HT1080 (cell line): Measurements from ENCODE around the gene PPP1R26. TPM values are rescaled to one million over a fixed set of nuclear protein-coding genes. Genes with fewer than 3 reads are reported as not detected.
A peak's percentile ranks its signal among the peaks of the same experiment; 100 is the strongest.

ENCODE experiments used
- DNase-seq: peaks from one replicate; pipeline ENCODE4 v3.0.0-alpha.2; 2015; ENCODE audit warnings: low read depth
- total RNA-seq: library from RNA; depleted of rRNA; stranded (reverse); fragments of >200 nt; shearing (Covaris generic); gene quantifications from 2 replicates; pipeline ENCODE4 v1.2.3, GENCODE V29; 2014

PPP1R26 gene
- total RNA-seq, 1 experiment from 2014 or later: 36.2 TPM

DNA sequence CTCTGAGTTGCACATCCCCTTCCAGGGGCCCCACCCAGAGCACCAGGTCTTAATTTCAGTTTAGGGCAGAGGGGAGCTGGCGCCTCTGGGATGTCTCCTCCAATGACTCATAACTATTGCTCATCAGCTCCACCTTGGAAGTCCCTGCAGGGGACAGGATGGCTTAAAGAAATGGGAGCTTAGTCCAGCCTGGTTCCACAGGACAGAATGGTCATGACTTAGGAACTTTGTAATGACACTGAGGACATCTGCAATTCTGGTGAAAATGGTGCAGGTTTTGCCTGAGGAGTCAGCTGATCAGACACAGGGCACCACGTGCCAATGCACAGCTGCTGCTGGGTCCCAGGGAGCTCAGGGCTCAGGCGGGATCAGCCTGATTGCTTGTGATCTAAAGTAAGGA lies 16.4 kb upstream of the PPP1R26 start:
- DNase-seq: peak; percentile 80

DNA sequence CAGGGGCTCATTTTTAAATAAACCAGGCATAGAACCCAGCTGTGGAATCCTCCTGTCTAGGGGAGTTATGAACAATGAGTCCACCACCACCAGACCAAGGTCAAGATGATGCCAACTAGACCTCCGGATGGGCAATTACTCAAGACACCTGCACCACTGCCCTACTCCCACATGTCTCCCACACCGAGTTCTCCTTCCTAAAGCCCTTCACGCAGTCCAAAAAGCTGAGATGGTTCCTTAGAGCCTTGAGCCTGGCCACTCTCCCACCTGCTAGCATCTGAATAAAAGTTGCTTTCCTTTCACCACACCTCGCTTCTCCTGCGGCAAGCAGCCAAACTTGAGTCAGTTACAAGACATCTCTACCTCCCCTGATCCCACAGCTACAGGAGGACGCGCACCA lies 15.4 kb upstream of the PPP1R26 start:
- DNase-seq: no peak

DNA sequence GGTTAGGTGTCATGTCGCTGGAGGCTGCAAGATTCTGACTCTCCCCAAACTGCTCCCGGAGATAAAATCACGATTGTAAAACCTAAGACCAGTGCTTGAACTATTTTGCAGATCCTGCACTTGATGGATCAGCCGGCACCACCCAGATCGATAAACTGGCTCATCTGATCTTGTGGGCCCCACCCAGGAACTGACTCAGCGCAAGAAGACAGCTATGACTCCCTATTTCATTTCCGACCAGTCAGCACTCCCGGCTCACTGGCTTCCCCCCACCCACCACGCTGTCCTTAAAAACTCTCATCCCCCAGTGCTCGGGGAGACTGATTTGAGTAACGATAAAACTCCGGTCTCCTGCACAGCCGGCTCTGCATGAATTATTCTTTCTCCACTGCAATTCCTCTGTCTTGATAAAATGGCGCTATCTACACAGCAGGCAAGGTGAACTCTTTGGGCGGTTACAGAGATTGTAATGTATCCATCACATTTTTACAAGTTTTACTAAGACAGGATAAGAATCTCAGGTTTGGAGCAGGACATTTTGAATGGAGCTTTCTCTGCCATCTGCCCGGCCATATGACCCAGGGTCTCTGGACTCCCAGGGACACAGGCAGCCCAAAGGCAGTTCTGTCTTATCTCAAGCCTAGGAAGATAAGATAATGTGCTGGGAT lies 10.6 kb upstream of the PPP1R26 start:
- DNase-seq: peak; percentile 89

DNA sequence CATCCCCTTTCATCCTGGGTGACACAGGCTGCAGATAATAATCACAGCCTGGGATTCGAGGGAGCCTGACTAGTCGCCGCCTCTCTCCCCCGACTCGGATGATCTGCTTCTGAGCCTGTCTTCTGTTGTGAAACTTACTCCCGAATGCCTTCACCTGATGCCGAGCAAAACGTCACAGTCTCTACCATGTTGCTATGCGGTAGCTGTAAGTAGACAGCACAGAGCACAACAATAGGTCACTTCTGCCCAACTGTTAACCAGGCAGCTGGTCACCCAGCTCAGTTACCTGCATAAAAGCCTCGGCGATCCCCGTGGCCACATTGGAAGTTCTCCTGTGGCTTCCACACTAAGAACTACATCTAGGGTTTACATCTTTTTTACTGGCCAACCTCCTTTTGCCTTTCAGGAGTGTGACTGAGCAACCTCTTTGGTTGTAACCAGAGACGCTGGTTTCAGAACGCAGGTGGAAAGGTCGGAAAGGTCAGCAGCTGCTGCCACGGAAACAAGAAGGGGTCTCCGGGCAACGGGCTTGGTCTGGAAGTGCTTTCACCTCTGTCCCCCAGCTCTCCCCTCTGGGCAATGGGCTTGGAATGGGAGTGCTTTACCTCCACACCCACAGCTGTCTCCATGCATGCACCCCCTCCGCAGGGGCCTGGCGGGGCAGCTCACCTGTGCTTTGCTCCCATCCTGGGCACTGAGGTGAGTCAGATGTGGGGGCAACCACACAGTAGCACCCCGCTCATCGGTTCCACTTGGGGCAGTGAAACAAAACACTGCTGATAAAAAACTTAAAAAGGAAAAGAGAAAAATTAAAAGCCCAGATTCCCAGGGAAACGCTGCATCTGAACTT lies 7.6 kb upstream of the PPP1R26 start:
- no peak for DNase-seq

DNA sequence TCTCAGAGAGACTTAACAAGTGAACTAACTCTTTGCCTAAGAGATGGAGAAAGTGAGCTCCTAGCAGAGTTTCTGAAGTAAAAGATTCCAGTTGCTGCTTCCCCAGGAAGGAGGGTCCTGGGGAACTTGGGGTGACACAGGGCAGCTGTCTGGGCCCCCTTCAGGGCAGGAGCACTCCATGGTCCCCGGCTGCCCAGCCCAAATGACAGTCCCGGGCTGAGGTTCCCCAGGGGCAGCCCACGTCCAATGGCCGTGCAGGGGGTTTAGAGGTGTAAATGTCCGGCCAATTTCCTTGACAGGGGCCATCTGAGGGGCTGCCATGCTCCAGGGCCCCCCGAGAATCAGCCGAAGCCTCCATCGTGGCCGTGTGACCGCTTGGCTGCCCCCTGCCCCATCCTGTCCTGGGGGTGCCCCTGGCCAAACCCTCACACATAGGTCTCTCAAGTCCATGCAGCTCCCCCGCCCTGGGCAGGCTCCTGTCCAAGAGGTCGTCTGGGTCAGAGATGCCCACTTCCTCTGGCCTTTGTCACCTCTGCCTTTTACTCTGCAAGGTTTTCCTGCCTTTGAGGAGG lies 5.5 kb upstream of the PPP1R26 start:
- no peak for DNase-seq

DNA sequence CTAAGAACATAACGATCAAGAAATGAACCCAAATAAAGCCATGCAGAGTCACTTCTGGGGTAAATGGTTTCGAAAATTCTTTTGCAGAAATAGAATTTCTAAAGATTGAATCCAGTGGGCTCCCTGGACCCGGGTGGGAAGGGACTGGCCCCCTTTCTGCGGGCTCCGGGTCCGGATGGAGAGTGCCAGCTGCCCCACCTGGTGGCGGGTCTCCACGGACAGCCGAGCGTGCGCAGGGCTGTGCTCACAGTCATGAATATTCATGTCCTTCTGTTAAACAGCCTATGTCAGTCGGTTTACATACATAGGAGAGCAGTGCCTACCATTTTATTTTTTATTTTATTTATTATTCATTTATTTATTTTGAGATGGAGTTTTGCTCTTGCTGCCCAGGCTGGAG lies 4.7 kb upstream of the PPP1R26 start:
- no peak for DNase-seq

DNA sequence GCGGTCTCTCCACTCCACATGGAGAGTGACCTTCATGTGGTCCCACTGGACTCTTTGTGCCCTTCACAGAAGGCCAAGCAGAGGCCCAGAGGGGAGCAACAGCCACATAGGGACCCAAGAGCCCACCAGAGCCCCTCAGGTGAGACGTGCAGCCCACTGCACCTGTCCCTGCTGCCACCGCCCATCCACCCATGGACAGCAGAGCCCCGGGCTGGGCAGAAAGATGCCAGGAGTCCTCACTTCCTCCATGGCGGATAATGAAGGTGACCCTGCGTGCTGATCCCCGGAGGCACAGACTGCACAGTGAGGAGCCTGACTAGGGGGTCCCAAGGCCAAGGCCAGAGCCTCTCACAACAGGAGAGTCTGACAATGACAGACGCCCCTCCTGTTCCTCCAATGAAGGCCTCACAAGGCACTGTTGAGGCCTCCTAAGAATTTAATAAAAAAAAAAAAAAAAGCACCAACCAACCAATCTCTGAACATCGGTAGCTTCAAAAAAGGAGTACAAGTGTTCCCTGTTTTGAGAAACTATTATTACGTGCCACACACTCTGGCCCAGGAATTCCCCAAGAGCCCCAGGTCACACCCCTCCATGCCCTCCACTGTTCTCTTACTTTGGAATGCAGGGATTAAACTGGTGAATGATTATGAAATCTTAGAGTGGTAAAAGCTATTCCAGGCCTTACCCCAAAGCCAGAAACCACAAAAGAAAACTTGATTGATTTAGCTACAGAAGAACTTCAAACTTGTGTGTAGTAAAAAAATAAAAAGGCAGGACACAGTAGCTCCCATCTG lies 2.8 kb upstream of the PPP1R26 start:
- DNase-seq: no peak

DNA sequence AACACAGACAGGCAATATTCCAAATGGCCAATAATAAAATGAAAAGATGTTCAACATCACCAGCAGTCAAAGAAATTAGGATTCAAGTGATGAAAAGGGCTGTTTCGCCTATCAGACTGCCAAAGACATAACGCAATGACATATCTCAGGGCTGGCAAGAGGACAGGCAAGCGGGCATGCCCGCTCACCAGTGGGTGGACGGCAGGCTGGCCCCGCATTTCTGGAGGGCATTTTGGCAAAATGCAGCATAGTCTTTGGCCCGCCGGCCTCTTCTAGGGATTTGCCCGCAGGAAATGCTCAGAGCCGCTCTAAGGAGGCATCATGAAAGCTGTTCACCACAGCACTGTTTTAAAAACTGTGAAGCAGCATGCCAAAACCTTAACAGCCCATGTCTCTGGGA lies 1.4 kb upstream of the PPP1R26 start:
- DNase-seq: no peak

DNA sequence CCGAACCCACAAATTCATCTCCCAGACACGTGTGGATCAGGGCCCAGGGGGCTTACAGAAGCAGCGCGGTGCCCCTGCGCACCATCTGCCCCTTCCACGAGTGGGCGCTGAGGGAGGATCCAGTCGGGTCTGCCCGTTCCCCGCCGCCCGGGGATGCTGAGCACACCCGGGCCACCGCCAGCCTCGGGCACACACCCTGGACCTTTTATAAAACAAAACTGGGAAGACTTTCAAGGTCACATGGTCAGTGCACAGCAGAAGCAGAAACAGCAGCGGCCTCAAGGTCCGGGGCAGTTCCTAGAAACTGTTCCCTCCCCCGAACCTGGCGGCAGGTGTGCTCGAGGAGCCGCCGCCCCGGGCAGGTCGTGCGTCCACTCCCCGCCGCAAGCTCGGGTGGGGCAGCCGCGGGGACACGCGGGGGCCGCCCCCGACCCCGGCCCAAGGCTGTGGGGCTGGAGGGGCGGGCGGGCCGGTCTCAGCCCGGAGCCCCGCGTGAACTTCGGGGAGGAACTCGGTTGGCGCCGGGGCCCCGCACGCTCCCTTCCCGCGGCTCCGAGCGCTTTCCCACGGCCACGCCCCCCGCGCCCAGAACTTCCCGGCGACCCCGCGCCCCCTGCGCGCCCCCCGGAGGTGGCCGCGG lies 633 bp upstream of the PPP1R26 start:
- no peak for DNase-seq

DNA sequence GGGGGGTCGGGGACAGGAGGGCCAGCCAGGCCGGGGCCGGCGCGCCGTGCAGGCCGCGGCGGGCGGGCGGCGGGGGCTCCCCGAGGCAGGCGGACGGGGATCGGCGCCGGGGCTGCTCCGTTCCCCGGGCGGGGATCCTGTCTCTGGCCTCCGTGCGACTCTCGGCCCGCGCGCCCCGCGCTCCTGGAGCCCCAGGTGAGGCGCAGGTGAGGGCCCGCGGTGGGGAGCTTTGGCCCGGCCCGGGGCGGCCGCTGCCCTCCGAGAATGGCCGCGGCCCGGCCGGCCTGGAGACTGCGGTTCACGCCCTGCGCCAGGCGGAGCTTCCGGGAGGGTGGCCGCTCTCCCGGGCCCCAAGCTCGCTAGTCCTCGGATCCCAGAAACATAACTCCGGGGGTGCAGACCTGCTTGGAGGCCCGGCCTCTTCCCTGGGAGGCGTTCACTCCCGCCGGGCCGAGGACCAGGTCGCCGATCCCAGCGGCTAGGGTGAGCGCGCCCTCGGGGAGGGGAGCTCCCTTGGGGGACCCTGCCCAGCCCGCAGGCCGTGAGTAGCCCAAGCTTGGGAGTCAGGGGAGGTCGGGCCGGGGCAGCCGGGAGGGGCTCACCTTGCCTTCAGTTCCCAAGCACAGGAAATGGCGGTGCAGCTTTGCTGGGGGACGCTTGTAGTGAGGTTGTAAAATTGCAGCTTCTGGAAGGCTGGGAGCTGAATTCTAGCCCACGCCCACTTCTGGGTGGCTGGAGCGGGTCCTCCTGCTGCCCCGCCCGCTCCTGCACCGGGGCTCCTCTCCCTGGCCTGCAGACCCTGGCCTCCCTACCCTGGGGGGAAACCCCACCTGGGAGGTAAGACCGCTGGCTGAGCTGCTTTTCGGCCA lies 723 bp downstream of the PPP1R26 start:
- peak; percentile 54 for DNase-seq

DNA sequence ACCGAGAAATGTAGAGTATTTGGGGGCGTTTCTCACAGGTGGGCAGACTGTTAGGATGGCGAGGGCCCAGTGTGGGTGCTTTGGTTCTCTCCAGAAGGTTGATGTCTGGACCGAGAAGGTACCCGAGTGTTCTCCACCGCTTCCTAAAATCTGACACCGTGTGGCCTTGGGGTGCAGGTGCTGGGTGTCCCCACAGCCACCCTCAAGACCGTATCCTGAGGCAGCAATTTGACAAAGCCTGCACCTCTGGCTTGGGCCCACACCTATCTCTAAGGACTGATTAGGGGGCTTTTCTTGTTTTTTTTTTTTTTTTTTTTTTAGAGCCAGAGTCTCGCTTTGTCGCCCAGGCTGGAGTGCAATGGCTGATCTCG lies 1.3 kb downstream of the PPP1R26 start:
- no peak for DNase-seq

DNA sequence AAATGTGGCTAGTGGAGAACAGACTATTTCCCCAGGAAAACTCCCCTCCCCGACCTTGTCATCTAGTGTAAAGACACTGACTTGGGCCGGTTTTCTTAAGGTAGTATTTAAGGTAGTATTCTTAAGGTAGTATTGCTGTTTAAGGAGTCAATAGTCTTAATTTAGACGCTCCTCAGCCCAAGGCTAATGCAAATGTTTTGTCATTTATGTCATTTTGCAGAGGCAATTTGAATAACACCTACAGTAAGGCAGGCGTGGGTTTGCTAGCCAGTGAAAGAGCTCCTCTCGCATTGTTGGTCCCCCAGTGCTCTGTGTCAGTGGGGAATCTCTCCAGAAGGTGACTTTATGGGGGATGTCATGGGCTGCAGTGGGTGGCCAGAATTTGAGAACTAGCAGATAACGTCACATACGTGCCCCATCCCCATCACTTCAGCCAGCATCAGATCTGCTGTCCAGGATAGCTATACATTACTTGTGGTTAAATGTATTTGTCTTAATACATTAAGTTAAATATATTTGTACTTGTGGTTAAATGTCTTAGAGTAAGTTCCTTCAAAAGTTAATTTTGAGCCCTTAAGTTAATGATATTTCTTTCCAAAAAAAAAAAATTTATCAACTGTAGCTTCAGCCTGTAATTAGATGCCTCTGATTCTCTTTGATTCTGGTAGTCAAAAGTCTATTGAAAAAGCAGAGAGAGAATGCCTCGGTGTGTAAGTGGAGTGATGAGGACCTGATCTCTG lies 2.6 kb downstream of the PPP1R26 start:
- DNase-seq: no peak

DNA sequence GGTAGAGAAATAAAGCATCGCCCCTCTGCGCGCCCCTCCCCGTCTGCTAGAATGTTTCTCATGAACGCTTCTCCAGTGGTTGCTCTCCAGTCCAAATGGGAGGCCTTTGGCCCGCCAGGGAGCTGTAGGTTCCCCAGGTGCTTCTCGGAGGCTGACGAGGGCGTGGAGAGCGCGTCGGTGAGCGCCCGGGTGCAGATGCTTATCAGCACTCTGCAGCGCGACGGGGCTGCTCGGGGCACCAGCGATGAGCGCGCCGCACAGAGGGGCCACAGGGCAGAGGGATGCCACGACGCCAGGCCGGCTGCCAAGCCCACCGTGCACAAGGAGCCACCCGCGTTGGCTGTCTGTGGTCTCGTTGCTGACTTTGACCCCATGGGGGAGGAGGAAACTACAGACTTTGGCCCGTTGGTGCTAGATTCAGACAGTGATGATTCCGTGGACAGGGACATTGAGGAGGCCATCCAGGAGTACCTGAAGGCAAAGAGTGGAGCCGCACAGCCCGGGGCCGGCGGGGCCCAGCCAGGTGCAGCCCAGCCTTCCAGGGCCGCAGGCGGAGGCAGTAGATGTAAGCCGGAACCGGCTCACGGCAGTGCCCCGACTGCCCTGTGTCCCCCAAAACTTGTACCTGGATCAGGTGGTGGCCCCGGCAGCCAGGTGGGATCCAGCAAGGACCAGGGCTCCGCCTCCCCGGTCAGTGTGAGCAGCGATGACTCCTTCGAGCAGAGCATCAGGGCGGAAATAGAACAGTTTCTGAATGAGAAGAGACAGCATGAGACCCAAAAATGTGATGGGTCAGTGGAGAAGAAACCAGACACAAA lies 5.1 kb downstream of the PPP1R26 start:
- DNase-seq: no peak

DNA sequence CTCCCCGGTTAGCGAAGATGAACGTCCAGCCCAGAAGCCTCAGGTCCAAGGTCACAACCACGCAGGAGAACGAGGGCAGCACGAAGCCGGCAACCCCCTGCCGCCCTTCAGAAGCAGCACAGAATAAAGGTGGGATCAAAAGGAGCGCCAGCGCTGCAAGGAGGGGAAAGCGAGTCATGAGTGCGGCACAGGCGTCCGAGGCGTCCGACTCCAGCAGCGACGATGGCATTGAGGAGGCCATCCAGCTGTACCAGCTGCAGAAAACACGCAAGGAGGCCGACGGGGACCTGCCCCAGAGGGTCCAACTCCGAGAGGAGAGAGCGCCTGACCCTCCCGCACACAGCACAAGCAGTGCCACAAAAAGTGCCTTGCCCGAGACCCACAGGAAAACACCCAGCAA lies 5.8 kb downstream of the PPP1R26 start:
- no peak for DNase-seq

DNA sequence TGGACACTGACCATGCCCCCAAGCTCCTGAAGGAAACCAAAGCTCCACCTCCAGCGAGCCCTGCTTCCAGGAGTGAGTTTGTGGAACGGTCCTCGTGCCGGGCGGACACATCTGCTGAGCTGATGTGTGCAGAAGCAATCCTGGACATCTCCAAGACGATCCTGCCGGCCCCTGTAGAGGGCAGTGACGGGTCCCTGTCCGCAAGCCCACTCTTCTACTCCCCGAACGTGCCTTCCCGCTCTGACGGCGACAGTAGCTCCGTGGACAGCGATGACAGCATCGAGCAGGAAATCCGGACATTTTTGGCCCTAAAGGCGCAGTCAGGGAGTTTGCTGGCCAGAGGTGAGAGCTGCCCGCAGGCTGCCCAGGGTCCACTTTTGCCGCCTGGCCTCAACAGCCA lies 6.2 kb downstream of the PPP1R26 start:
- no peak for DNase-seq

DNA sequence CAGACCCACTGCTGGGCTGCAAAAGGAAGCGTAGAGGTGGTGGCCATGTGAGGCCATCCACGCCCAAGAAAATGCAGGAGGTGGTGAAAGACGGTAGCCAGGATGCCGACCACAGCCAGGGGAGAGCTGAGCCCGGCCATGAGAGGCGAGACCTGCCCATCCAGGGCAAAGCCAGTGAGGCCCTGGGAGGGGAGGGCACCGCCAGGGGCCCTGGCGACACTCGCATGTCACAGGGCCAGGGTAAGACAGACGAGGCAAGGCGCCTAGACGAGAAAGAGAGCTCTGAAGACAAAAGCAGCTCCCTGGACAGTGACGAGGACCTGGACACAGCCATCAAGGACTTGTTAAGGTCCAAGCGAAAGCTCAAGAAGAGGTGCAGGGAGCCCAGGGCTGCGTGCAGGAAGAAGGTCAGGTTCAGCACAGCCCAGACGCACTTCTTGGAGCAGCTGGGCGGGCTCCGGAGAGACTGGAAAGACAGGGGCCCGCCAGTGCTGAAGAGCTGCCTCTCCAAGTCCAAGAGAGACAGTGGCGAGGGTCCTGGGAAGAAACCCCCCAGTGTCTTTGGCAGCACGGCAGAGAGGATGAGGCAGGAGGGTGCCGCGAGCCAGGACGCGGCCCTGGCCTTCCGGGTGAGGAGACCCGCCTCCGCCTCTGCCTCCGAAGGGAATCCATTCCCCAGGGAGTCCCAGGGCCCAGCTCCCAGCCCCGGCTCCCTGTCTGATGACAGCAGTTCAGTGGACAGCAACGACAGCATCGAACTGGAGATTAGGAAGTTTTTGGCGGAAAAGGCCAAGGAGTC lies 6.9 kb downstream of the PPP1R26 start:
- DNase-seq: no peak

DNA sequence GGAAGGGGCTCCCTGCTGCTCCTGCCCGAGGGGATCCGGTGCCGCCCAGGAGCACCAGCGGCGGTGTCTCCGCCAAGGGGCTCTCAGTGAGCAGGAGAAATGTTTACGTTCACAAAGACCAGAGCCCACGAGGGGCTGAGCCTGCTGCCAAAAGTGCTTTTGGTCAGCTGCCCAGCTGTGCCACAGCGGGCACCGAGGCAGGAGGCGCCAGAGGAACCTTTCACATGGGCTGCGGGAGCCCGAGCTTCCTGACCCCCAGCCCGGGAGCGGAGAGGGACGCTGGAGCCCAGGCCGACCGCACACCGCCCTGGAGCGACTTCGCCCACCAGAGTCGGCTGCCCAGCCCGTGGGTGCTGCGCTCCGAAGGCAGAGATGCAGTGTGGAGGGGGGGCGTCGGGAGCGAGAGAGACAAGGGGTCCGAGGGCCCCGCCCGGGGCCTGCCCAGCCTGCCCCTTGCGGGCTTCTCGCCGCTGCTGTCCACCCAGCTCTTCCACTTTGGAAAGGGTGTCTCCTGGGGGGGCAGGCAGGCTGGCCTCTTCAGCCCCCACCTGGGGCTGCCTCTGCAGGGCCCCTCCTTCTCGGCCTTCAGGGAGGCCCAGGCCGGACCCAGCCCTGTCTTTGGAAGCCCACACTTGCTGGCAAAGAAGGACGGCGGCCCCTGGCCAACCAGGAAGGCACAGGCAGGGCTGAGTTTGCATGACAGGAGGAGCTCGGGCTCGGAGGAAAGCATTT lies 7.9 kb downstream of the PPP1R26 start:
- no peak for DNase-seq
